HG02885 (cell line): ENCODE measurements around the gene KLRG1.

ENCODE experiments used
- ATAC-seq: cut with Tn5 transposase; IDR thresholded peaks from one replicate; pipeline ENCODE4 v1.9.1; 2021; ENCODE audit warnings: mild to moderate bottlenecking; ENCODE audit not compliant: unreplicated experiment, poor library complexity

Gene KLRG1

DNA sequence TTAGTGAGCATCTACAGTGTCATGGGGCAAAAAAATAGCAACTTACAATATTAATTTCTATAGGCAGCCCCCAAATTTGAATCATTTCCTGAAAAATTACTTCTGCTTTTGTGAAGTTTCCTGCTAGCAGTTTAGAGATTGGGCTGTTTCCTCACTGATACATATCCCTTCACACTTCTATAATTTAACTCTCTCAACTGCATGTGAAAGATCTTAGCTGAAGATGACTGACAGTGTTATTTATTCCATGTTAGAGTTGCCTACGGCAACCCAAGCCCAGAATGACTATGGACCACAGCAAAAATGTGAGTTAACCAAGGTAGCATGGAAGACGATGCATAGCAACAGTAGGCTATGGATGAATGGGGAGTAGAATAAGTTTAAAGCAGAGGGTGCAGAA, at the start of gene KLRG1:
KLRG1 (plus strand) TSS at position 134 of the 400 bp plus-strand sequence; CDS start at position 224, 90 bp downstream.
- ATAC-seq: no peak

DNA sequence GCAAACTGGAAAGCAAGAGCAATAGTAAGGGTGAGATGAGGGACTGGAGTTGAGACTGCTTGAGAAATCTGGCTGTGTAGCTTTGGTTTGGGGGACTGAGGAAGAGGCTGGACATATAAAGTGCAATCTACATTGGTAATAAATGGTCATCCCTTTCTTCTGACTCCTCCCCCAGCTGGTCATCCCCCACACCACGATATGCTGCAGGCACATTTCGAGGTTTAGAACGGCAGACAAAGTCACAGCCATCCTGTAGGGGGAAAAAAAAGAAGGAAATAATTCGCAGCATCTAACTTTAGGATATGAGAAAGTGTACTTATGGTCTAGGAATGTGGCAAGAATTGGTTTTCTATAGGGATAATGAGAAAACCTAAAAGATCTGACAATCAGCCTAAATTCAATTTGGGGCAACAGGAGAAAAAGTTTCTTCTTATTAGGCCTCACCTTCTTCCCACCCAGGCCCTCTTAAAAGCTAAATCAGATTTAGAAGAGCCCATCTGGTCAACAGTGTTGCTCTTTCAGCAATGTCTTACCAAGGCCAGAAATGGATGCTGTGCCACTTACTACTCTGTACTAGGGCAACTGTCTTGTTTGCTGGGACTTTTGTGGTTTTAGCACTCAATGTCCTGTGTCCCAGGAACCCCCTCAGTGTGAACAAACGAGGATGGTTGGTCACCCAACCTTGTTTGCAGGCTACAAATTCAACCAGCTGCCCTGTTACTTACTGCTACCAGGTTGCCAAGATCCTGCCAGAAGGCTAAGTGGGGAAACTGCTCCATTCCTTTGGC, 47.5 kb upstream of the KLRG1 start:
- ATAC-seq: no peak

- no peak for ATAC-seq
These were observed 45.7 kb upstream of the KLRG1 start for GRCh38 chr12:8943565-8944186.

DNA sequence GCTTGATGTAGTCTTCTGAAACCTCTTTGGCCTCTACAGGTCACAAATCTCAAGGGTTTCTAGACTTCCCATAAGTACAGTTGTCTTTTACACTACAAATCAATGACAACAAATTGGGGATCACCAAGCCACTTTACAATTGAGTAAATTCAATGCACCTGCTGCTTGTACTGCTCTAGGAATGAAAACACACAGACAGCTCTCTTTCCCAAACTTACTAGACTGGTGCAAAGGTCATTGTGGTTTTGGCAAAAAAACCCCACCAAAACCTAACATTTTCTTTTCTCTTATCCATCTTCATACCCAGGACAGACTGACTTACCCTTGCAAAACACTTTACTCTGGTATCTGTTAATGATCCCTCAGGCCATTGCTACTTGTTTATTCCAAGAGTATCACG, 42.6 kb upstream of the KLRG1 start:
- ATAC-seq: no peak

- ATAC-seq: no peak
These were observed 41.6 kb upstream of the KLRG1 start for GRCh38 chr12:8947737-8948136.

- ATAC-seq: no peak
These were observed 40.5 kb upstream of the KLRG1 start for GRCh38 chr12:8948701-8949341.

- peak; percentile 80 for ATAC-seq
These were observed 39.8 kb upstream of the KLRG1 start, which contains the start of gene M6PR for GRCh38 chr12:8949342-8950220. Gene M6PR, minus strand, starts transcription at chr12:8949645. Its CDS starts 3,241 bp downstream, at chr12:8946404.

DNA sequence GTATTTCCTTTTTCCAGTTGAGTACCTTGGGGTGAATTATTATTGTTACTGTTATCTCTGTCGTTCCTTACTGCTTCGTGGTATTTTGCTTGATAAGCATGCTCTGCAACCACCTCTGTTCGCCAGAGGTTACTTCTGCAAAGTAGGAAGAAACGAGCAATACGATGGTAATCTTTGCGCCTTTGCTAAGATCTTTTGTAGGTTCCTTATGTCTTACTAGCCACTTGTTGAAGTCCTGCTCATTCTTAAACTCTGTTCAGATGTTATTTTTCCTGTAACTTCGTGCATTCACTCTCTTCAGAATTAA, 39.2 kb upstream of the KLRG1 start:
- peak; percentile 13 for ATAC-seq

DNA sequence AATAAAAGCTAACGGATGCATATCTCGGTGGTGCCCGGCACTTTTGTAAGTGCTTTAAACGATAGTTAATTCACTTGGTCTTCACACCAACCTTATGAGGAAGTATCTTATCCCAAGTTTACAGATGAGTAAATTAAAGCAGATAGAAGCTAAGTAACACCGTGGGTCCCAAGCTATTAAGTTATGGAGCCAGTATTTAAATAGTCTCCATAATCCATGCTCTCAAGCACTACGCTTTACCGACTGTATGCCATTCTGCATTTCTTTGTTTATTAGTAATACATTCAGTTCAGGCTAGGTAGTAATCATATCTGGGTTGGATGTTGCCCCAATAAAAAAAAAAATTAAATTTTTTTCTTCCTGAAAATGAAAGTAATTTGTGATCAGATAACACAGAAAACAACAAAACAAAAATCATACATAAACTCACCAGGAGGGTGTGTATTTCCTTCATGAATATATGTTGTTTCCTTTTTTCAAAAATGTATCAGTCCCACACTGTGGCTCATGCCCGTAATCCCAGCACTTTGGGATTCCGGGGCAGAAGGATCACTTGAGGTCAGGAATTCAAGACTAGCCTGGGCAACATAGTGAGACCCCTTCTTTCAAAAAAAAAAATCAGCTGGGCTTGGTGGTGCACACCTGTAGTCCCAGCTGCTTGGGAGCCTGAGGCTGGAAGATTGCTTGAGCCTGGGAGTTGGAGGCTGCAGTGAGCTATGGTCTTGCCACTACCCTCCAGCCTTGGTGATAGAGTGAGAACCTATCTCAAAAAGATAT, 38.5 kb upstream of the KLRG1 start:
- no peak for ATAC-seq

GRCh38 chr12:8951744-8952143, 37.6 kb upstream of the KLRG1 start:
- no peak for ATAC-seq

GRCh38 chr12:8953773-8954402, 35.5 kb upstream of the KLRG1 start:
- no peak for ATAC-seq

- no peak for ATAC-seq
These were observed 33.3 kb upstream of the KLRG1 start for GRCh38 chr12:8956073-8956472.

- no peak for ATAC-seq
These were observed 32.6 kb upstream of the KLRG1 start for GRCh38 chr12:8956772-8957171.

DNA sequence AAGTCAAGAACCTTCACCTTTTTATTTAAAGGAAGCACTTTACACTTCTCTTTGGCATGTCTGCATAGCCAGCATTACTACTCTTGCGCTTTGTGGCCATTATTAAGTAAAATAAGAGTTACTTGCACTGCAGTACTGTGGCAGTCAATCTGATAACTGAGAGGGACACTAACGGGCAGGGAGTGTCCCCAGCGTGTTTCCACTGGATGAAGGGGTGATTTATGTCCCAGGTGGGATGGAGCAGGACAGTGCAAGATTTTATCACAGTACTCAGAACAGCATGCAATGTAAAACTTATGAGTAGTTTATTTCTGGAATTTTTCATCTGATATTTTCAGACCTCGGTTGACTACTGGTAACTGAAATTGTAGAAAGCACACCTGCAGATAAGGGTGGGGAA, 31.8 kb upstream of the KLRG1 start:
- ATAC-seq: no peak

DNA sequence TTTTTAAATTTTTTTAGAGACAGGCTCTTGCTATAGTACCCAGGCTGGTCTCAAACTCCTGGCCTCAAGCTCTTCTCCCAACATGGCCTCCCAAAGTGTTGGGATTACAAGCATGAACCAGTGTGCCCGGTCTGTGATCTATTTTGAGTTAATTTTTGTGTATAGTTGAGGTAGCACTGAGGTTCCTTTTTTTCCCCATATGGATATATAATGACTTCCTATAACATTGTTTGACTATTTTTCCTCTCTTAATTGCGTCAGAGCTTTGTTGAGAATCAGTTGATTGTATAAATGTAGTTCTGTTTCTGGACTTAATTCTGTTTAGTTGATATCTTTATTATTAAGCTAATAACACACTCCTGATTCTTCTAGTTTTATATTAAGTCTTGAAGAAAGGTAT, 31.3 kb upstream of the KLRG1 start:
- ATAC-seq: no peak

DNA sequence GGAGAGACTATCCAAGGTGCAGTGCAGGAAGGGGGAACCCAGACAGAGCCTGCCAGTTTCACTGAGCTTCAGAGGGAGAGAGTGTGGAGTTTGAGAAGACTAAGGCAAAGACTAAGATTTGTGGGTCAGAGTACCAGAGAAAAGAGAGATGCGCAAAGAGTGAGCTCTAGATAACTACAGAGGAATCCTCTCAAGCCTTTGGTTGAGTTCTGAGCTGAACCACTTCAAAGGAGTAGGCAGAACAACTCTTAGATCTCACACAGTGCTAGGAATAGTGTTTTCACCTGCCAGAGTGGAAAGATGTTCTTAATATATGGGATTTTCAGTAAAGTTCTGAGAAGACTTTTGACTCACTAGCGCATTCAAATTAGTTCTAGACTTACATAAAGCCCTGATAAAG, 29.2 kb upstream of the KLRG1 start:
- no peak for ATAC-seq

GRCh38 chr12:8968761-8969160, 20.6 kb upstream of the KLRG1 start:
- no peak for ATAC-seq

DNA sequence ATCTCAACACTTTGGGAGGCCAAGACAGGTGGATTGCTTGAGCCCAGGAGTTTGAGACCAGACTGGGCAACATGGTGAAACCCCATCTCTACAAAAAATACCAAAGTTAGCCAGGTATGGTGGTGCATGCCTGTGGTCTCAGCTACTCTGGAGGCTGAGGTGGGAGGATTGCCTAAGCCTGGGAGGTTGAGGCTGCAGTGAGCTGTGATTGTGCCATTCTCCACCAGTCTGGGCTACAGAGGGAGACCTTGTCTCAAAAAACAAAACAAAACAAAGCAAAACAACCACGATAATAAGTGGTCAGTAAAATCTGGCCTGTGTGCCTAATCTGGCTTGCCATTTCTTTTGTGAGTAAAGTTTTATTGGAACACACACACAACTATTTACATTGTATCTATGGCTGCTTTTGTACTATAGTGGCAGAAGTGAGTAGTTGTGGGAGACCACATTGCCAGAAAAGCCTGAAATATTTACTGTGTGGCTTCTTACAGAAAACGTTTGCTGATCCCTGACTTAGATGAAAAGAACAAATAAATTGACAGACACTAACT, 19.4 kb upstream of the KLRG1 start:
- ATAC-seq: no peak

DNA sequence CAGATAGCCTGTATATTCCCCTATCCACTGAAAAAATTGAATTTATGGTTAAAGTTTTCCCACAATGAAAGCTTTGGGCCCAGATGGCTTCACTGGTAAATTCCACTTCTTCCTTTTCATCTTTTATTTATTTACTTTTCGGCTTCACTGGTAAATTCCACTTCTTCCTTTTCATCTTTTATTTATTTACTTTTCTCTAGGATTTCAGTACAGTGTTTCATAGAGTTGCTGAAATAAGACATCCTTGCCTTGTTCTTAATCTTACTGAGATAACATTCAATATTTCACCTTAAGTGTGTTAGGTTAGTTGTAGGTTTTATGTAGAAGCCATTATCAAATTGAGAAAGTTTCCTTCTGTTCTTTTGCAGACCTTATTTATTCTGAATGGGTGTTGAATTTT, 18.9 kb upstream of the KLRG1 start:
- ATAC-seq: no peak
